Esophagus muscularis mucosa (tissue), 4 donors: ENCODE data around the gene ACTN4.

Experiments
- EP300 ChIP-seq: sonication (generic); formaldehyde crosslinking; IDR thresholded peaks from one replicate; pipeline ENCODE4 v1.6.1; 2017; ENCODE audit warnings: antibody characterized with exemption
- POLR2A ChIP-seq: fragments of 450-650 bp; IDR thresholded peaks from one replicate; pipeline ENCODE4 v1.6.1; 2017; ENCODE audit warnings: antibody characterized with exemption, moderate library complexity, mild to moderate bottlenecking, low read depth
- TF ChIP-seq, protein P1 (sequence below), 3 experiments: fragments of 200-600 bp in 2 of 3; fragments of 450-650 bp in 1 of 3; sonication (generic) in 2 of 3; IDR thresholded peaks; one replicate each; pipeline ENCODE4 v1.5.1; 2017 to 2019; ENCODE audit warnings: antibody characterized with exemption in 3 of 3, mild to moderate bottlenecking in 2 of 3, moderate library complexity in 1 of 3

GRCh38 chr19:38734426-38735256 lies 87.2 kb downstream of the ACTN4 start:
- TF ChIP-seq POLR2A = no peak
- TF ChIP-seq, protein P1, sequence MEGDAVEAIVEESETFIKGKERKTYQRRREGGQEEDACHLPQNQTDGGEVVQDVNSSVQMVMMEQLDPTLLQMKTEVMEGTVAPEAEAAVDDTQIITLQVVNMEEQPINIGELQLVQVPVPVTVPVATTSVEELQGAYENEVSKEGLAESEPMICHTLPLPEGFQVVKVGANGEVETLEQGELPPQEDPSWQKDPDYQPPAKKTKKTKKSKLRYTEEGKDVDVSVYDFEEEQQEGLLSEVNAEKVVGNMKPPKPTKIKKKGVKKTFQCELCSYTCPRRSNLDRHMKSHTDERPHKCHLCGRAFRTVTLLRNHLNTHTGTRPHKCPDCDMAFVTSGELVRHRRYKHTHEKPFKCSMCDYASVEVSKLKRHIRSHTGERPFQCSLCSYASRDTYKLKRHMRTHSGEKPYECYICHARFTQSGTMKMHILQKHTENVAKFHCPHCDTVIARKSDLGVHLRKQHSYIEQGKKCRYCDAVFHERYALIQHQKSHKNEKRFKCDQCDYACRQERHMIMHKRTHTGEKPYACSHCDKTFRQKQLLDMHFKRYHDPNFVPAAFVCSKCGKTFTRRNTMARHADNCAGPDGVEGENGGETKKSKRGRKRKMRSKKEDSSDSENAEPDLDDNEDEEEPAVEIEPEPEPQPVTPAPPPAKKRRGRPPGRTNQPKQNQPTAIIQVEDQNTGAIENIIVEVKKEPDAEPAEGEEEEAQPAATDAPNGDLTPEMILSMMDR (IDR thresholded peaks at IDR 0.05) = no peak
- TF ChIP-seq EP300 = no peak
